Calu3 (cell line): ENCODE results near the gene VPS41. TPM values are rescaled to one million over a fixed set of nuclear protein-coding genes. Genes with fewer than 3 reads are reported as not detected.

Experiments
- BruUV-seq: library from RNA; stranded (reverse); fragments of 400-500 nt; replicated peaks from 2 replicates; lab custom pipeline; 2021; lab: Mats Ljungman, UMichigan
- CTCF ChIA-PET: fragments of 300-600 bp; sonication (Branson Sonifier 250); formaldehyde crosslinking; loops from one replicate; lab custom pipeline; 2022; ENCODE audit warnings: antibody characterized with exemption; lab: Charles Lee
- DNase-seq: peaks from one replicate; pipeline ENCODE4 v3.0.0; 2022
- H3K27ac Mint-ChIP-seq: one replicate; pipeline ENCODE4 v1.8.0; 2022; ENCODE audit warnings: mixed read lengths; ENCODE audit not compliant: unreplicated experiment
- H3K27me3 Mint-ChIP-seq: one replicate; pipeline ENCODE4 v1.8.0; 2022; ENCODE audit warnings: mixed read lengths; ENCODE audit not compliant: unreplicated experiment
- H3K36me3 Mint-ChIP-seq: one replicate; pipeline ENCODE4 v1.8.0; 2022; ENCODE audit warnings: mild to moderate bottlenecking, moderate library complexity, mixed read lengths; ENCODE audit not compliant: insufficient read depth, unreplicated experiment
- H3K4me1 Mint-ChIP-seq: one replicate; pipeline ENCODE4 v1.8.0; 2022; ENCODE audit warnings: mild to moderate bottlenecking, low read depth, mixed read lengths; ENCODE audit not compliant: unreplicated experiment
- H3K4me3 Mint-ChIP-seq: one replicate; pipeline ENCODE4 v1.8.0; 2022; ENCODE audit warnings: mild to moderate bottlenecking, low read depth, moderate library complexity, mixed read lengths; ENCODE audit not compliant: unreplicated experiment
- H3K9me3 Mint-ChIP-seq: one replicate; pipeline ENCODE4 v1.8.0; 2022; ENCODE audit warnings: low read depth, mixed read lengths; ENCODE audit not compliant: unreplicated experiment
- intact Hi-C: fragments of 100-400 bp; cut with micrococcal nuclease; formaldehyde crosslinking; loops from one replicate; pipeline ENCODE4 v1.10.0; 2022; ENCODE audit not compliant: unreplicated experiment
- total RNA-seq: library from RNA; stranded (reverse); gene quantifications from 2 replicates; pipeline ENCODE4 v1.2.3, GENCODE V29; 2022
- TF ChIP-seq, protein P1 (sequence below): fragments of 200-600 bp; IDR thresholded peaks from one replicate; pipeline ENCODE4 v1.8.0; 2022; ENCODE audit warnings: antibody characterized with exemption; ENCODE audit not compliant: unreplicated experiment

The VPS41 gene
- total RNA-seq, 1 experiment from 2014 or later = 292 TPM

DNA sequence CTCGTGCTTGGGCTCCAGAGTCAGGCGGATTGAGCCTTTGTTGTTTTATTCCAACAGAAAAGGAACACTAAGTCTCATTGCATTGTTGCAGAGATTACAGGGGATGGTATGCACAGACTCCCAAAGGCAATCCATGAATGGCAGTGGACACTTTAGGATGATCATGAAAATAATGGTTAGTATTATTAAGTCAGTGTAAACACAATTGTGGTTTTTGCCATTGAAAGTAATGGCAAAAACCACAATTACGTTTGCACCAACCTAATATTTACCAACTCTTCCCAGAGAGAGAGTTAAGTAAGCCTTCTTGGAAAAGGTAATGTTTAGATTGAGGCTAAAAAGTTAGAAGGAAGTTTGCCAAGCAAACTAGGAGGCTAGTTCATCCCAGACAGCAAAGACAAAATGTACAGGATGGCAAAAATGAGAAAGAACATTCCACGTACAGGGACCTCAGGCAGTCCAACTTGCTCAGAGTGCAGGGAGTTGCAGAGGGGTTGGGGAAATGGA, 204.9 kb downstream of the VPS41 start:
- Mint-ChIP-seq H3K36me3 (no peaks in the 10 kb centered on the region), H3K9me3 (no peaks in the 10 kb centered on the region), H3K27me3 (peaks cover 16% of the 10 kb centered on the region), H3K4me3 (no peak overlapping the region), H3K4me1 (no peaks in the 10 kb centered on the region), H3K27ac (no peak overlapping the region)
- TF ChIP-seq, protein P1, sequence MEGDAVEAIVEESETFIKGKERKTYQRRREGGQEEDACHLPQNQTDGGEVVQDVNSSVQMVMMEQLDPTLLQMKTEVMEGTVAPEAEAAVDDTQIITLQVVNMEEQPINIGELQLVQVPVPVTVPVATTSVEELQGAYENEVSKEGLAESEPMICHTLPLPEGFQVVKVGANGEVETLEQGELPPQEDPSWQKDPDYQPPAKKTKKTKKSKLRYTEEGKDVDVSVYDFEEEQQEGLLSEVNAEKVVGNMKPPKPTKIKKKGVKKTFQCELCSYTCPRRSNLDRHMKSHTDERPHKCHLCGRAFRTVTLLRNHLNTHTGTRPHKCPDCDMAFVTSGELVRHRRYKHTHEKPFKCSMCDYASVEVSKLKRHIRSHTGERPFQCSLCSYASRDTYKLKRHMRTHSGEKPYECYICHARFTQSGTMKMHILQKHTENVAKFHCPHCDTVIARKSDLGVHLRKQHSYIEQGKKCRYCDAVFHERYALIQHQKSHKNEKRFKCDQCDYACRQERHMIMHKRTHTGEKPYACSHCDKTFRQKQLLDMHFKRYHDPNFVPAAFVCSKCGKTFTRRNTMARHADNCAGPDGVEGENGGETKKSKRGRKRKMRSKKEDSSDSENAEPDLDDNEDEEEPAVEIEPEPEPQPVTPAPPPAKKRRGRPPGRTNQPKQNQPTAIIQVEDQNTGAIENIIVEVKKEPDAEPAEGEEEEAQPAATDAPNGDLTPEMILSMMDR = no peak
- no peak for DNase-seq
- BruUV-seq = no TSS peak
- intact Hi-C loops = no loop called here
- CTCF ChIA-PET = no interaction called here

DNA sequence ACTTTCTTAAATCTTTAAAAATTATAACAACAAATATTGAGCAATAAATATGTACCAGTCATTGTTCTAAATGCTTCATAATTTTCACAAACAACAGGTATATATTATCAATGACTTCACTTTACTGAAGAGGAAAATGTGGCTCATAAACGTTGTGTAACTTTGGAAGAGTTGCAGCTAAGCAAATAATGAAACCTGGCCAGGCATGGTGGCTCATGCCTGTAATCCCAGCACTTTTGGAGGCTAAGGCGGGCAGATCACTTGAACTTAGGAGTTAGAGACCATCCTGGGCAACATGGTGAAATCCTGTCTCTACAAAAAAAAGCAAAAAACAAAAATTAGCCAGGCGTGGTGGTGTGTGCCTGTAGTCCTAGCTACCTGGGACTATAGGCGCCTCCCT, 205.9 kb downstream of the VPS41 start:
- DNase-seq = no peak
- Mint-ChIP-seq H3K4me3 (no peak overlapping the region), H3K27ac (no peak overlapping the region), H3K4me1 (no peaks in the 10 kb centered on the region), H3K27me3 (peaks cover 16% of the 10 kb centered on the region), H3K36me3 (no peaks in the 10 kb centered on the region), H3K9me3 (no peaks in the 10 kb centered on the region)
- intact Hi-C loops = no loop called here
- CTCF ChIA-PET = no interaction called here
- TF ChIP-seq, protein P1 = no peak
- BruUV-seq = no TSS peak

DNA sequence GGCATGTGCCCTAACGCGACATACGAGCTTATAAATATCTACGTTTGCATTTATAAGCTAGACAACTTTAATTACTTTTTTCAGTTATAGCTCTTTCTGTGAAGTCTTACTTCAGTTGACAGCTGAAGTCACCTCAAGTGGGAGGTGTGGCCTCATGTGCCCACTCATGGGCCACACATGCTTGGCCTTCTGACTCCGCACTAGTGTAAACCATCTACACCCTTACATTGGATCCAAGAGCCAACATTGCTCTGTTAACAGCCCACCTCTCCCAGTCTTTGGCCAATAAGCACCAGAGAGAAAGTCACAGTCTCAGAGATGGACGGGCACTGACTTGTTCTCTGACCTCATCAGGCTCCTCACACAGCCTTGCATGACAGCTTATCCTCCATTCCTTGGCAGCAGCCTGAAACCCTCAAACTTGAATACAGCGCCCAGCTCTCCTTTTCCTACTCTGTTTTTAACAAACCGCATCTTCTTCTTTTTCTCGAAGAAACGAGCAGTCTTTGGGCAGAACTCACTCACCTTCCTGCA, 206.9 kb downstream of the VPS41 start:
- BruUV-seq = no TSS peak
- no peaks in the 10 kb centered on the region for H3K9me3 Mint-ChIP-seq

DNA sequence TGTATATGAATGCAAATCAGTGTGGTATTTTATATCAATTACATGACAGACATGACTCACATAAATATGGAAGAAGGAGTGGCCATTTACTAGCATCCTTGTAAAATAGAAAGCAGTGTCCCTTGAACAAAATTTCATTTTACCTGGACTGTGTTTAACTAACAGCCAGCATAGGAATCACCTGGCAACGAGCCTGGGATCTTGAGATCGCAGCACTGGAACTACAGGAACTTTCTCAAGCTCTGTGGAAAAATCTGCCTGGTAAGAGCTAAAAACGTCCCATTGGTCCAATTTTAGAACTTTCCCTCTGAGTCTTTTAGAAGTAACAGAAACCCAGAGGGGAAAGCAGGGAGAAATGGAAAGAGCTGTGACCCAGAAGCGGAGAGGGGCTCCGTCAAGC, 208.9 kb downstream of the VPS41 start:
- H3K36me3 Mint-ChIP-seq = no peaks in the 10 kb centered on the region
- H3K4me3 Mint-ChIP-seq = no peak overlapping the region
- no peak for DNase-seq
- intact Hi-C loops = no loop called here
- no peaks in the 10 kb centered on the region for H3K9me3 Mint-ChIP-seq
- H3K27ac Mint-ChIP-seq = no peak overlapping the region
- TF ChIP-seq, protein P1 = no peak
- H3K27me3 Mint-ChIP-seq = peaks cover 20% of the 10 kb centered on the region
- BruUV-seq = no TSS peak
- CTCF ChIA-PET = no interaction called here
- no peaks in the 10 kb centered on the region for H3K4me1 Mint-ChIP-seq

More for the DNA sequence above, 206.9 kb downstream of the VPS41 start:
- CTCF ChIA-PET = no interaction called here
- Mint-ChIP-seq H3K36me3 (no peaks in the 10 kb centered on the region), H3K27ac (no peak overlapping the region), H3K27me3 (peaks cover 16% of the 10 kb centered on the region), H3K4me1 (no peaks in the 10 kb centered on the region), H3K4me3 (no peak overlapping the region)
- DNase-seq = no peak
- TF ChIP-seq, protein P1 = no peak
- intact Hi-C loops = no loop called here
